Activated T-helper 2 cell treated with anti-CD3 and anti-CD28 coated beads, Interferon-gamma antibody, Interleukin-2, Interleukin-4, amounts not matched to agents 10 μg/mL and 5 μg/mL and 100 μg/mL, durations not matched to agents 14 hours and 24 hours and 36 hours (primary cell): ENCODE measurements around the gene PMS1. TPM values are rescaled to one million over a fixed set of nuclear protein-coding genes. Genes with fewer than 3 reads are reported as not detected.
"Not testable (repeated sequence)": the region's sequence is repeated elsewhere in the genome, so short reads cannot be mapped to it uniquely, and the experiment has no call there.

ENCODE experiments used
- DNase-seq: peaks from one replicate; pipeline ENCODE4 v3.0.0; 2021; ENCODE audit warnings: low spot score
- H3K27ac Mint-ChIP-seq: one replicate; pipeline ENCODE4 v1.8.0; 2021; ENCODE audit warnings: mixed read lengths
- H3K27me3 Mint-ChIP-seq: one replicate; pipeline ENCODE4 v1.8.0; 2021; ENCODE audit warnings: low read depth, mixed read lengths
- H3K36me3 Mint-ChIP-seq: one replicate; pipeline ENCODE4 v1.8.0; 2021; ENCODE audit warnings: low read depth, mixed read lengths
- H3K4me1 Mint-ChIP-seq: one replicate; pipeline ENCODE4 v1.8.0; 2021; ENCODE audit warnings: low read depth, mixed read lengths
- H3K4me3 Mint-ChIP-seq: one replicate; pipeline ENCODE4 v1.8.0; 2021; ENCODE audit warnings: low read depth, mild to moderate bottlenecking, moderate library complexity, mixed read lengths
- H3K9me3 Mint-ChIP-seq: one replicate; pipeline ENCODE4 v1.8.0; 2021; ENCODE audit warnings: mixed read lengths
- intact Hi-C: fragments of 100-400 bp; cut with micrococcal nuclease; formaldehyde crosslinking; loops from one replicate; pipeline ENCODE4 v1.15.1; 2023
- total RNA-seq: library from RNA; stranded (reverse); gene quantifications from 2 replicates; pipeline ENCODE4 v1.2.3, GENCODE V29; 2022

PMS1 gene
- 57.0 and 58.7 TPM in 2 replicates for total RNA-seq

- no peaks in the 10 kb centered on the region for H3K9me3 Mint-ChIP-seq
- no peaks in the 10 kb centered on the region for H3K27me3 Mint-ChIP-seq
- H3K36me3 Mint-ChIP-seq = peaks cover 59% of the 10 kb centered on the region
- peak within 1 kb of the TSS; percentile 90 for H3K4me3 Mint-ChIP-seq
- H3K4me1 Mint-ChIP-seq = peaks cover 45% of the 10 kb centered on the region
- intact Hi-C loops = loop anchor here (1.0 to 10.0 kb wide), 6 partner anchors 22 to 751 kb away; partner anchors contain the start of genes ASNSD1, MFSD6, NEMP2 and OSGEPL1
- DNase-seq = peak; percentile 94
- peak within 1 kb of the TSS; percentile 90 for H3K27ac Mint-ChIP-seq
These were observed at the start of gene PMS1, which contains the start of gene ORMDL1 for GRCh38 chr2:189783927-189784867. PMS1 (plus strand) TSS chr2:189784450; CDS start chr2:189791810, 7,360 bp downstream. ORMDL1 (minus strand) TSS chr2:189784339; CDS start chr2:189782595, 1,744 bp downstream.

GRCh38 chr2:189751080-189751658 is 33.1 kb upstream of the PMS1 start:
- H3K36me3 Mint-ChIP-seq = peaks cover 20% of the 10 kb centered on the region
- no peaks in the 10 kb centered on the region for H3K27me3 Mint-ChIP-seq
- H3K4me3 Mint-ChIP-seq = no peak overlapping the region
- no peaks in the 10 kb centered on the region for H3K9me3 Mint-ChIP-seq
- intact Hi-C loops = loop anchor here (5.0 kb wide), 1 partner anchor 316 kb away; no protein-coding TSS in a partner anchor
- no peak for DNase-seq
- H3K4me1 Mint-ChIP-seq = no peaks in the 10 kb centered on the region
- H3K27ac Mint-ChIP-seq = no peak overlapping the region

- no peaks in the 10 kb centered on the region for H3K4me1 Mint-ChIP-seq
- no peak for DNase-seq
- H3K4me3 Mint-ChIP-seq = no peak overlapping the region
- intact Hi-C loops = no loop called here
- H3K27ac Mint-ChIP-seq = no peak overlapping the region
- no peaks in the 10 kb centered on the region for H3K27me3 Mint-ChIP-seq
- peaks cover 19% of the 10 kb centered on the region for H3K36me3 Mint-ChIP-seq
- no peaks in the 10 kb centered on the region for H3K9me3 Mint-ChIP-seq
These were observed 27.8 kb upstream of the PMS1 start for GRCh38 chr2:189756311-189756952.

DNA sequence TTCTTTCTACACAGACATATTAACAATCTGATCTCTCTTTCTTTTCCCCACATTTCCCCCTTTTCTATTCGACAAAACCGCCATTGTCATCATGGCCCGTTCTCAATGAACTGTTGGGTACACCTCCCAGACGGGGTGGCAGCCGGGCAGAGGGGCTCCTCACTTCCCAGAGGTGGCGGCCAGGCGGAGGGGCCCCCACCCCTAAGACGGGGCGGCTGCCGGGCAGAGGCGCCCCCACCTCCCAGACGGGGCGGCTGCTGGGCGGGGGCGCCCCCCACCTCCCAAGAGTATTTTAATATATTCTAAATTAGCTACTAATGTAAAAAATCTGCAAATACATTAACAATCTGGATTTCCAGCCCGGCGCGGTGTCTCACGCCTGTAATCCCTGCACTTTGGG is 24.1 kb upstream of the PMS1 start:
- H3K9me3 Mint-ChIP-seq, DNase-seq, H3K4me3 Mint-ChIP-seq, H3K27me3 Mint-ChIP-seq, H3K27ac Mint-ChIP-seq: not testable (repeated sequence)
- peaks cover 10% of the 10 kb centered on the region for H3K36me3 Mint-ChIP-seq
- intact Hi-C loops = loop anchor here (5.0 kb wide), 2 partner anchors 318 to 557 kb away; partner anchors contain the start of genes HIBCH and WDR75
- peaks cover 12% of the 10 kb centered on the region for H3K4me1 Mint-ChIP-seq

GRCh38 chr2:189762229-189762550 is 22.1 kb upstream of the PMS1 start:
- intact Hi-C loops = loop anchor here (1.0 to 5.0 kb wide), 5 partner anchors 22 to 555 kb away; partner anchors contain the start of genes ANKAR, ASNSD1, HIBCH and ORMDL1
- DNase-seq = no peak
- H3K27me3 Mint-ChIP-seq = no peaks in the 10 kb centered on the region
- H3K4me3 Mint-ChIP-seq = peak overlapping the region; percentile 92
- H3K9me3 Mint-ChIP-seq = no peaks in the 10 kb centered on the region
- peak overlapping the region; percentile 97 for H3K27ac Mint-ChIP-seq
- H3K36me3 Mint-ChIP-seq = peaks cover 18% of the 10 kb centered on the region
- peaks cover 12% of the 10 kb centered on the region for H3K4me1 Mint-ChIP-seq

DNA sequence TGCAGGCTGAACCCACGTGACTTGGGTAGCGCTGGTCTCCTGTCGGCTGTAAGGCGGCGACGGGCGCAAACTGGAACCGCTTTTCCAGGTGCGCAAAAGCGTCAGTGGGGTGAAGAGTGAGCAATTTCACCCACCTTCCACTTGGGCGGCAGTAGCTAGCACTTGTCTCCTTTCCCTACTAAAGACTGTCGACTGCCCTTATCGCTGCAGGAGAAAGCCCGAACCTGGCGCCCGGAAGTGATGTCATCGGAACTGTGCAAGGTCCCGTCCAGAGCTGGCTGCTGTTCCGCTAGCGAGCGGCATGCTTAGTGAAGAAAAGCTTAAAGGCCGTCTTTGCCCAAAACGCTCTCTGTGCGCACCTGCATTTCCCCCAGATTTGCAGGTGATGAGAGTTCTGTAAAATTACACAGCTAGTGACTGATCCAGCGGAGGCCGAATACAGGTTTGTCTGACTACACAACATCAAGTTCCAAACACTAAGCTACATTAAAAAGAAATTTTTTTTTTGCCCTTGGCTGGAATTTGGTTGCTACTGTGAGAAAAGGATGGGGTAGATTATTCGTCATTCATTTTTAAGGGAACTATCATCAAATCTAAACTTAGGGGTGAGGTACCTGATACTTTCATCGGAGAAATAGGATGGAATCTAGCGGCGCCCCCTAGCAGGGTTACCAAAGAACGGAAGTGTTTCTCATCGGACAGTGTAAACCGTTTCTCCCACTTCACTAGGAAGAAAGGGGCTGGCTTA is 21.5 kb upstream of the PMS1 start, which contains the start of gene OSGEPL1:
OSGEPL1 (minus strand) TSS at position 242 of the 748 bp plus-strand sequence. CDS start 1,152 bp downstream, outside the sequence.
- peak; percentile 90 for DNase-seq
- H3K36me3 Mint-ChIP-seq = peaks cover 19% of the 10 kb centered on the region
- peak within 1 kb of the TSS; percentile 92 for H3K4me3 Mint-ChIP-seq
- intact Hi-C loops = loop anchor here (1.0 to 5.0 kb wide), 5 partner anchors 22 to 555 kb away; partner anchors contain the start of genes ANKAR, ASNSD1, HIBCH and ORMDL1
- H3K27ac Mint-ChIP-seq = peak within 1 kb of the TSS; percentile 97
- no peaks in the 10 kb centered on the region for H3K9me3 Mint-ChIP-seq
- H3K4me1 Mint-ChIP-seq = peaks cover 12% of the 10 kb centered on the region
- no peaks in the 10 kb centered on the region for H3K27me3 Mint-ChIP-seq

- H3K9me3 Mint-ChIP-seq = no peaks in the 10 kb centered on the region
- peaks cover 12% of the 10 kb centered on the region for H3K4me1 Mint-ChIP-seq
- intact Hi-C loops = loop anchor here (5.0 kb wide), 2 partner anchors 322 to 553 kb away; partner anchors contain the start of genes HIBCH and WDR75
- no peak for DNase-seq
- peak overlapping the region; percentile 92 for H3K4me3 Mint-ChIP-seq
- H3K27ac Mint-ChIP-seq = no peak overlapping the region
- no peaks in the 10 kb centered on the region for H3K27me3 Mint-ChIP-seq
- H3K36me3 Mint-ChIP-seq = peaks cover 21% of the 10 kb centered on the region
These were observed 20.2 kb upstream of the PMS1 start for GRCh38 chr2:189763908-189764661.

GRCh38 chr2:189770590-189771322 is 13.5 kb upstream of the PMS1 start:
- Mint-ChIP-seq H3K27ac (no peak overlapping the region), H3K27me3 (no peaks in the 10 kb centered on the region), H3K36me3 (peaks cover 63% of the 10 kb centered on the region), H3K4me1 (no peaks in the 10 kb centered on the region), H3K4me3 (no peak overlapping the region), H3K9me3 (no peaks in the 10 kb centered on the region)
- DNase-seq = no peak
- intact Hi-C loops = no loop called here

- no peak overlapping the region for H3K27ac Mint-ChIP-seq
- no peak overlapping the region for H3K4me3 Mint-ChIP-seq
- H3K9me3 Mint-ChIP-seq = no peaks in the 10 kb centered on the region
- peaks cover 2% of the 10 kb centered on the region for H3K4me1 Mint-ChIP-seq
- no peak for DNase-seq
- peaks cover 66% of the 10 kb centered on the region for H3K36me3 Mint-ChIP-seq
- intact Hi-C loops = no loop called here
- H3K27me3 Mint-ChIP-seq = no peaks in the 10 kb centered on the region
These were observed 12.0 kb upstream of the PMS1 start for GRCh38 chr2:189772212-189772611.

DNA sequence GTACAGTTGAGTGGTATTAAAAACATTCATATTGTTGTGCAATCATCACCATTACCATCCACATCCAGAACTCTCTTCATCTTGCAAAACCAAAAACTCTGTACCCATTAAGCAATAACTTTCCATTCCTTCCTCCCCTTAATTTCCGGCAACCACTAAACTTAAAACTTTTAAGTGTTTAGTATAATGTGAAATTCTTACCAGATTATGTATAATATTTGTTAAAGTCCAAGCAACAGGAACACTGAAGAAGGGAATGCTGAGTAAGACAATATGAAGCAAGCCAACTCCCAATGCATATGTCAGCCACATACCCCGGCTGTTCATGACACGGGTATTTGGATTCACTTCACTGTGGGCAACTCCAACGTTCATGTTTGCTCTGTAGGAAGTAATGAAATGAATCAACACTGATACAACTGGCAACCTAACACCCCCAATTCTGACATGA is 2.0 kb upstream of the PMS1 start:
- Mint-ChIP-seq H3K4me1 (peaks cover 41% of the 10 kb centered on the region), H3K27me3 (no peaks in the 10 kb centered on the region), H3K27ac (peak overlapping the region; percentile 73), H3K36me3 (peaks cover 63% of the 10 kb centered on the region), H3K4me3 (peak overlapping the region; percentile 90), H3K9me3 (no peaks in the 10 kb centered on the region)
- intact Hi-C loops = loop anchor here (10.0 kb wide), 2 partner anchors 623 to 753 kb away; partner anchors contain the start of genes MFSD6 and NEMP2
- no peak for DNase-seq
